Gastrocnemius medialis (tissue), 4 donors: ENCODE measurements around the gene LEKR1.

Source experiments
- POLR2A ChIP-seq, 2 donors: fragments of 450-650 bp; IDR thresholded peaks; one replicate each; pipeline ENCODE4 v1.6.1; 2017; ENCODE audit warnings: antibody characterized with exemption in 2 of 2, mild to moderate bottlenecking in 2 of 2, moderate library complexity in 2 of 2
- TF ChIP-seq, protein P1 (sequence below), 5 experiments: fragments of 450-650 bp in 3 of 5; fragments of 200-600 bp in 2 of 5; sonication (generic) in 2 of 5; IDR thresholded peaks in 4 of 5; conservative IDR thresholded peaks in 1 of 5; 1 replicate in 4 of 5; 2 replicates in 1 of 5; pipeline ENCODE4 v1.5.1; 2016 to 2019; ENCODE audit warnings: antibody characterized with exemption in 5 of 5, mild to moderate bottlenecking in 3 of 5, moderate library complexity in 3 of 5

DNA sequence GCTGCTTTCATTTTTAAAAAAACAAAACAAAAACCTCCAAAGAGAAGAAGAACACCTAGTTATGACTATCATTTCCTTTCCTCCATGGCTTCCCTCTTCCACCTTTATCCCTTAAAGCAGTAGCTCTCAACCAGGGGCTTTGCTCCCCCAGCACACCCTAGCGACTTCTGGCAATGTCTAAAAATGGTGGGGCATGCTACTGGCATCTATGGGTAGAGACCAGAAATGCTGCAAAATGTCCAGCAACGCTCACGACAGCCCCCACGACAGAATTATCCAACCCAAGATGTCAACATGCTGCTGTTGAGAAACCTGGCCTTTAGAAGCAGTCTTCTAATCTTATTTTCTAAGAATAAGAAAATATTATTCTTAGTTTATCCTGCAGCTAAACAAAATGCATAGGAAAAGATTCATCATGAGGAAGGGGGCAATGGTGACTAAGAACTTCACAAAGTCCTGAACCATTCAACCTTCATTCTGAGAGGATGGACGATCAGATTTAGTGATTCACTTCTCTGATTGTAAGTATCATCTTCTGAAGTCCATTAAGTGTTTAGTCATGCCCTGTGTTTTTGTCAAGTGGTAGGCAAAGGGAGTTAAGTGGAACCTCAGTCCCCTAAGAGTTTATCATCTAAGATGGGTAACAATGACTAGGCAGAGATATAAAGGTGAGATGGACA is 252.1 kb downstream of the LEKR1 start:
- TF ChIP-seq, protein P1, sequence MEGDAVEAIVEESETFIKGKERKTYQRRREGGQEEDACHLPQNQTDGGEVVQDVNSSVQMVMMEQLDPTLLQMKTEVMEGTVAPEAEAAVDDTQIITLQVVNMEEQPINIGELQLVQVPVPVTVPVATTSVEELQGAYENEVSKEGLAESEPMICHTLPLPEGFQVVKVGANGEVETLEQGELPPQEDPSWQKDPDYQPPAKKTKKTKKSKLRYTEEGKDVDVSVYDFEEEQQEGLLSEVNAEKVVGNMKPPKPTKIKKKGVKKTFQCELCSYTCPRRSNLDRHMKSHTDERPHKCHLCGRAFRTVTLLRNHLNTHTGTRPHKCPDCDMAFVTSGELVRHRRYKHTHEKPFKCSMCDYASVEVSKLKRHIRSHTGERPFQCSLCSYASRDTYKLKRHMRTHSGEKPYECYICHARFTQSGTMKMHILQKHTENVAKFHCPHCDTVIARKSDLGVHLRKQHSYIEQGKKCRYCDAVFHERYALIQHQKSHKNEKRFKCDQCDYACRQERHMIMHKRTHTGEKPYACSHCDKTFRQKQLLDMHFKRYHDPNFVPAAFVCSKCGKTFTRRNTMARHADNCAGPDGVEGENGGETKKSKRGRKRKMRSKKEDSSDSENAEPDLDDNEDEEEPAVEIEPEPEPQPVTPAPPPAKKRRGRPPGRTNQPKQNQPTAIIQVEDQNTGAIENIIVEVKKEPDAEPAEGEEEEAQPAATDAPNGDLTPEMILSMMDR (IDR thresholded peaks at IDR 0.05 in 4 of 5, conservative IDR thresholded peaks at IDR 0.05 in 1 of 5): no peak
- TF ChIP-seq POLR2A (IDR thresholded peaks at IDR 0.05): no peak
